ENCODE measurements around the gene CYP19A1. TPM values are rescaled to one million over a fixed set of nuclear protein-coding genes. Genes with fewer than 3 reads are reported as not detected.

Gene CYP19A1
- total and polyA plus RNA-seq, 7 experiments from 2014 or later = 0.48 to 1.4 TPM; not detected in 5

DNA sequence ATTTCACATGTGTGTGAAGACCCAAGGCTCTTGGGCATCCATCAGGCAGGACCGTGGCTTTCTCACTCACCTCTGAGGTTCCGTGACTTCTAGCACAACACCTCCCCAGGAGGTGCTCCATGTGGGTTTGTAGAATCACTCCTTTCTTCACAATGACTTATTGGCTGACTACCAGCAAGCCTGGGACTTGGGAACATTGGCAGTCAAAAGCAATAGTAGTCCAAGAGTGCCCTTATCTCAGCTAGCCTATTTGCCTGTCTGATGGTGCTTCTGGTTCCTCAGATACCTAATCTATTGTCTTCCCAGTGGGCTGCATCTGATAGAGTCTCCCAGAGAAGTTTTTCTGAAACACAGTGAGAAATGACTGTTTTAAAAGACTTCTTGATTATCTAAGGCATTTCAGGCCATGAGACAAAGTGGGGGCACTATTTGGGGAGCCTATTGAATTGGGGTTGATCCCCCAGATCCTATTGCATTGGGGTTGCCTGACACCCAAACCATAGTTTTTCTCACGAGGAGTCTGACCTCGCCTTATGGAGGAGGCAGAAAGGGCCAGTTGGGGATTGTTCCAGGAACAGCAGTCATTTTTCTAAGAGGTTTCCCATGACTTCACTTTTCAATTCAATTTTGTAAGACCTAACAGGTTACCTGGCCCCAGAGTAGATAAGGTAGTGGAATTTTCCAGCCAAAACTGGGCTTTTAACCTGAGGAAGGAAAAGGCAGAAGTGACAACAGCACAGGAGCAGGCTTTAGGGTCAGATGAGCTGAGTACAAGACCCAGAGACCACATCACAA lies 88.0 kb downstream of the CYP19A1 start:
- H3K4me1 ChIP-seq (ENCODE audit: control insufficient read depth in 2 of 2, insufficient read depth in 2 of 2, low read length in 2 of 2) = no peaks in the 10 kb centered on the region
- Mint-ChIP-seq H3K9me3 (peaks cover 0 to 5% (median 0%) of the 10 kb centered on the region in 11 donors), H3K27ac (no peak overlapping the region), H3K36me3 (peaks cover 0 to 5% (median 0%) of the 10 kb centered on the region in 5 donors), H3K4me1 (peaks cover 0 to 2% (median 0%) of the 10 kb centered on the region in 7 donors), H3K4me3 (no peak overlapping the region), H3K27me3 (peaks cover 12 to 31% (median 19%) of the 10 kb centered on the region in 5 donors)
- ATAC-seq = no peak
- no peaks in the 10 kb centered on the region for H3K9me3 ChIP-seq (ENCODE audit: control insufficient read depth in 2 of 3, low read length in 3 of 3)
- intact Hi-C loops (cut with micrococcal nuclease) = no loop called here
- no peak overlapping the region for H3K4me3 ChIP-seq (ENCODE audit: low read length)
- no peak overlapping the region for H3K27ac ChIP-seq (ENCODE audit: low read depth, low read length)
- no peaks in the 10 kb centered on the region for H3K36me3 ChIP-seq (ENCODE audit: control insufficient read depth in 2 of 3, insufficient read depth in 3 of 3, low read length in 3 of 3)
- no peak for DNase-seq
- no peaks in the 10 kb centered on the region for H3K27me3 ChIP-seq (ENCODE audit: control insufficient read depth in 2 of 2, insufficient read depth in 2 of 2, low read length in 2 of 2)
- CTCF ChIA-PET = no interaction called here
- POLR2A ChIA-PET = no interaction called here

- CTCF ChIA-PET = no interaction called here
- H3K4me3 Mint-ChIP-seq = no peak overlapping the region
- intact Hi-C loops (cut with micrococcal nuclease) = no loop called here
These were observed 92.8 kb downstream of the CYP19A1 start for GRCh38 chr15:51245628-51246027.

DNA sequence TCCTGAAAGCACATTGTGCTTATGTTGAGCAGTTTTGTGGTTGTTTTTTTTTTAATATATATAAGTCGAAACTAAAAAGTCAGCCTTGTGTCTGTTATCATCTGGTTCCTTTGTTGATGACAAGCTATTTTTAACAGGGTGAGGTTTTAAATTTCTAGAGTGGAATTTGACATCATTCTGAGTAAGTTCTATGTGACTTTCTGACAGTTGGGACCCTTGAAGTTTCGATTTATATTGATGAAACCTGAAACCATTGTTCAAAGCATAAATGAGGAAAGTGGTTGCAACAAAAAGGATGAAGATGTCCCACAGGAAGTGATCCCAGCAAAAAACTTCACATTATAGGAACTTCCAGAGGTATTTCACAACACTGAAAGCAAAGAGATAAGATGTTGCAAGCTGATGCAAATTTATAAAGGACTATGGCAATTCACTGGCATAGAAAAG lies 94.0 kb downstream of the CYP19A1 start:
- H3K27ac ChIP-seq (ENCODE audit: low read depth, low read length) = no peak overlapping the region
- H3K9me3 Mint-ChIP-seq = peaks cover 0 to 5% (median 0%) of the 10 kb centered on the region in 11 donors
- no peak overlapping the region for H3K4me3 ChIP-seq (ENCODE audit: low read length)
- H3K36me3 Mint-ChIP-seq = peaks cover 0 to 5% (median 0%) of the 10 kb centered on the region in 5 donors
- POLR2A ChIA-PET = no interaction called here
- H3K27ac Mint-ChIP-seq = peak overlapping the region in 1 of 9 donors; percentile 30
- peaks cover 13 to 24% (median 22%) of the 10 kb centered on the region in 5 donors for H3K27me3 Mint-ChIP-seq
- no peaks in the 10 kb centered on the region for H3K9me3 ChIP-seq (ENCODE audit: control insufficient read depth in 2 of 3, low read length in 3 of 3)
- no peaks in the 10 kb centered on the region for H3K36me3 ChIP-seq (ENCODE audit: control insufficient read depth in 2 of 3, insufficient read depth in 3 of 3, low read length in 3 of 3)
- H3K4me1 Mint-ChIP-seq = peaks cover 0 to 18% (median 0%) of the 10 kb centered on the region in 7 donors
- no peaks in the 10 kb centered on the region for H3K27me3 ChIP-seq (ENCODE audit: control insufficient read depth in 2 of 2, insufficient read depth in 2 of 2, low read length in 2 of 2)
- no peak for ATAC-seq
- intact Hi-C loops (cut with micrococcal nuclease) = no loop called here
- no peaks in the 10 kb centered on the region for H3K4me1 ChIP-seq (ENCODE audit: control insufficient read depth in 2 of 2, insufficient read depth in 2 of 2, low read length in 2 of 2)
- CTCF ChIA-PET = no interaction called here
- DNase-seq = no peak
- H3K4me3 Mint-ChIP-seq = no peak overlapping the region

More at GRCh38 chr15:51245628-51246027, 92.8 kb downstream of the CYP19A1 start:
- Histone ChIP-seq H3K9me3 (ENCODE audit: control insufficient read depth in 2 of 3, low read length in 3 of 3) (no peaks in the 10 kb centered on the region), H3K27ac (ENCODE audit: low read depth, low read length) (no peak overlapping the region), H3K4me1 (ENCODE audit: control insufficient read depth in 2 of 2, insufficient read depth in 2 of 2, low read length in 2 of 2) (no peaks in the 10 kb centered on the region), H3K4me3 (ENCODE audit: low read length) (no peak overlapping the region), H3K36me3 (ENCODE audit: control insufficient read depth in 2 of 3, insufficient read depth in 3 of 3, low read length in 3 of 3) (no peaks in the 10 kb centered on the region), H3K27me3 (ENCODE audit: control insufficient read depth in 2 of 2, insufficient read depth in 2 of 2, low read length in 2 of 2) (no peaks in the 10 kb centered on the region)
- H3K36me3 Mint-ChIP-seq = peaks cover 0 to 5% (median 0%) of the 10 kb centered on the region in 5 donors
- peaks cover 0 to 11% (median 0%) of the 10 kb centered on the region in 7 donors for H3K4me1 Mint-ChIP-seq
- peaks cover 9 to 25% (median 22%) of the 10 kb centered on the region in 5 donors for H3K27me3 Mint-ChIP-seq
- DNase-seq (no peak), ATAC-seq (no peak)
- no peak overlapping the region for H3K27ac Mint-ChIP-seq
- peaks cover 0 to 5% (median 0%) of the 10 kb centered on the region in 11 donors for H3K9me3 Mint-ChIP-seq
- POLR2A ChIA-PET = no interaction called here

GRCh38 chr15:51243774-51244173 lies 94.6 kb downstream of the CYP19A1 start:
- DNase-seq = no peak

GRCh38 chr15:51240066-51240465 lies 98.3 kb downstream of the CYP19A1 start:
- Histone ChIP-seq H3K27ac (ENCODE audit: low read depth, low read length) (no peak overlapping the region), H3K36me3 (ENCODE audit: control insufficient read depth in 2 of 3, insufficient read depth in 3 of 3, low read length in 3 of 3) (no peaks in the 10 kb centered on the region), H3K9me3 (ENCODE audit: control insufficient read depth in 2 of 3, low read length in 3 of 3) (no peaks in the 10 kb centered on the region), H3K4me1 (ENCODE audit: control insufficient read depth in 2 of 2, insufficient read depth in 2 of 2, low read length in 2 of 2) (no peaks in the 10 kb centered on the region), H3K4me3 (ENCODE audit: low read length) (no peak overlapping the region), H3K27me3 (ENCODE audit: control insufficient read depth in 2 of 2, insufficient read depth in 2 of 2, low read length in 2 of 2) (no peaks in the 10 kb centered on the region)
- no peak overlapping the region for H3K4me3 Mint-ChIP-seq
- no peaks in the 10 kb centered on the region for H3K9me3 Mint-ChIP-seq
- ChIA-PET POLR2A (no interaction called here), CTCF (no interaction called here)
- peaks cover 13 to 40% (median 20%) of the 10 kb centered on the region in 5 donors for H3K27me3 Mint-ChIP-seq
- DNase-seq (no peak), ATAC-seq (no peak)
- H3K27ac Mint-ChIP-seq = no peak overlapping the region
- H3K36me3 Mint-ChIP-seq = no peaks in the 10 kb centered on the region
- intact Hi-C loops (cut with micrococcal nuclease) = no loop called here
- peaks cover 0 to 18% (median 0%) of the 10 kb centered on the region in 7 donors for H3K4me1 Mint-ChIP-seq

More at GRCh38 chr15:51243774-51244173, 94.6 kb downstream of the CYP19A1 start:
- ATAC-seq = no peak
- Mint-ChIP-seq H3K9me3 (peaks cover 0 to 5% (median 0%) of the 10 kb centered on the region in 11 donors), H3K27ac (no peak overlapping the region), H3K36me3 (peaks cover 0 to 5% (median 0%) of the 10 kb centered on the region in 5 donors), H3K4me1 (peaks cover 0 to 18% (median 0%) of the 10 kb centered on the region in 7 donors), H3K27me3 (peaks cover 15 to 24% (median 17%) of the 10 kb centered on the region in 5 donors), H3K4me3 (no peak overlapping the region)
- CTCF ChIA-PET = no interaction called here
- no peaks in the 10 kb centered on the region for H3K9me3 ChIP-seq (ENCODE audit: control insufficient read depth in 2 of 3, low read length in 3 of 3)
- no peaks in the 10 kb centered on the region for H3K4me1 ChIP-seq (ENCODE audit: control insufficient read depth in 2 of 2, insufficient read depth in 2 of 2, low read length in 2 of 2)
- intact Hi-C loops (cut with micrococcal nuclease) = no loop called here
- POLR2A ChIA-PET = no interaction called here
- no peak overlapping the region for H3K27ac ChIP-seq (ENCODE audit: low read depth, low read length)
- no peaks in the 10 kb centered on the region for H3K27me3 ChIP-seq (ENCODE audit: control insufficient read depth in 2 of 2, insufficient read depth in 2 of 2, low read length in 2 of 2)
- no peaks in the 10 kb centered on the region for H3K36me3 ChIP-seq (ENCODE audit: control insufficient read depth in 2 of 3, insufficient read depth in 3 of 3, low read length in 3 of 3)
- H3K4me3 ChIP-seq (ENCODE audit: low read length) = no peak overlapping the region

- intact Hi-C loops (cut with micrococcal nuclease) = no loop called here
- no peak overlapping the region for H3K27ac Mint-ChIP-seq
- peaks cover 0 to 11% (median 0%) of the 10 kb centered on the region in 7 donors for H3K4me1 Mint-ChIP-seq
- Histone ChIP-seq H3K27me3 (ENCODE audit: control insufficient read depth in 2 of 2, insufficient read depth in 2 of 2, low read length in 2 of 2) (no peaks in the 10 kb centered on the region), H3K4me3 (ENCODE audit: low read length) (no peak overlapping the region), H3K9me3 (ENCODE audit: control insufficient read depth in 2 of 3, low read length in 3 of 3) (no peaks in the 10 kb centered on the region), H3K36me3 (ENCODE audit: control insufficient read depth in 2 of 3, insufficient read depth in 3 of 3, low read length in 3 of 3) (no peaks in the 10 kb centered on the region), H3K4me1 (ENCODE audit: control insufficient read depth in 2 of 2, insufficient read depth in 2 of 2, low read length in 2 of 2) (no peaks in the 10 kb centered on the region), H3K27ac (ENCODE audit: low read depth, low read length) (no peak overlapping the region)
- H3K9me3 Mint-ChIP-seq = no peaks in the 10 kb centered on the region
- ATAC-seq = no peak
- no peak overlapping the region for H3K4me3 Mint-ChIP-seq
- no peak for DNase-seq
- no peaks in the 10 kb centered on the region for H3K36me3 Mint-ChIP-seq
- POLR2A ChIA-PET = no interaction called here
- CTCF ChIA-PET = no interaction called here
- peaks cover 22 to 45% (median 26%) of the 10 kb centered on the region in 5 donors for H3K27me3 Mint-ChIP-seq
These were observed 100.6 kb downstream of the CYP19A1 start for GRCh38 chr15:51237816-51238215.

Measured in naive thymus-derived CD4-positive, alpha-beta T cell (primary cell).